Pulmonary artery endothelial cell (primary cell): ENCODE results near the gene OOEP. TPM values are rescaled to one million over a fixed set of nuclear protein-coding genes. Genes with fewer than 3 reads are reported as not detected.

ENCODE experiments used
- DNase-seq: peaks from one replicate; pipeline ENCODE4 v3.0.0-alpha.2; 2011; ENCODE audit warnings: low read depth, low spot score
- total RNA-seq: library from RNA; depleted of rRNA; stranded (reverse); fragments of >200 nt; gene quantifications from 2 replicates; pipeline ENCODE4 v1.2.3, GENCODE V29; 2014

OOEP gene
- total RNA-seq, 1 donor from 2014 or later, result not detected

DNA sequence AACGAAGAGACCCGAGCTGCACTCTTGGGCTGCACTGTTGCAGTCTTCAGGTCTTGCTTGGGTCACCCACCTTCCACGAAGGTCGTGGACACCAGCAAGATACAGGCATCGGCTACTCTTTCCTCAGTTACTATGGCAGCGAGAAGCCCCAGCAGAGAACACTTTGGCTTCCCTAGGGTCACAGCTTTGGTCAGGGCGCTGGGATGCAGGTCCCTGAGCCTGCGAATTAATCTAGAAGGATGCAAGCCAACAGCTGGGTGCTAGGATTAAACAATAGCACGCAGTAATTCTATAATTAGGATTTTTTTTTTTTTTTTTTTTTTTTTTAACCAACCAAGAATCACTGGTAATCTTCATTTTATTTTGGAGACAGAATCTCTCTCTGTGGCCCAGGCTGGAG lies 5.1 kb downstream of the OOEP start:
- no peak for DNase-seq

DNA sequence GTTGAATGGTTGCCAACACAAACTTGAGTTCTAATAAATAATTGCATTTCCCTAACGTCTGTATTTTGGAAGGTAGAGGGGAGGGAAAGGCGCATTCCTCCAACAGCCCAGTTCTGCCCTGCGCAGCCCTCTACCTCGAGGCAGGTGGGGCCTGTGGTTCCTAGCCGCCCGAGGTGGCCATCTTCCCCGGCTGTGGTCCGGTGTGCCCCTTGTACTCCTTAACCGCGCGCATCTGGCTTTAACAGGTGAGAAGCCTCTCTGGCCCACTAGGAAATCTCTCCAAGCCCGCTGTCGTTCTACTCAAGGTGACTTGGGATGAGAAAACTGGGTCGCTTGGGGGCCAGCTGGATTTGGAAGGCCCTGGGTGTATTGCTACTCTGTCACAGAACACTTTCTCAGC lies 5.6 kb downstream of the OOEP start:
- no peak for DNase-seq

DNA sequence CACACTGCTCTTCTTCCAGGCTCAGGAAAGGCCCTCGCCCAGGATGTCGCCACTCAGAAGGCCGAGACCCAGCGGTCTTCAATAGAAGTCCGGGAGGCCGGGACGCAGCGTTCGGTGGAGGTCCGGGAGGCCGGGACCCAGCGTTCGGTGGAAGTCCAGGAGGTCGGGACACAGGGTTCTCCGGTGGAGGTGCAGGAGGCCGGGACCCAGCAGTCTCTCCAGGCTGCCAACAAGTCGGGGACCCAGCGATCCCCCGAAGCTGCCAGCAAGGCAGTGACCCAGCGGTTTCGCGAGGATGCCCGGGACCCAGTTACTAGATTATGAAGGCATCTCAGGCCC lies 6.2 kb downstream of the OOEP start:
- no peak for DNase-seq

DNA sequence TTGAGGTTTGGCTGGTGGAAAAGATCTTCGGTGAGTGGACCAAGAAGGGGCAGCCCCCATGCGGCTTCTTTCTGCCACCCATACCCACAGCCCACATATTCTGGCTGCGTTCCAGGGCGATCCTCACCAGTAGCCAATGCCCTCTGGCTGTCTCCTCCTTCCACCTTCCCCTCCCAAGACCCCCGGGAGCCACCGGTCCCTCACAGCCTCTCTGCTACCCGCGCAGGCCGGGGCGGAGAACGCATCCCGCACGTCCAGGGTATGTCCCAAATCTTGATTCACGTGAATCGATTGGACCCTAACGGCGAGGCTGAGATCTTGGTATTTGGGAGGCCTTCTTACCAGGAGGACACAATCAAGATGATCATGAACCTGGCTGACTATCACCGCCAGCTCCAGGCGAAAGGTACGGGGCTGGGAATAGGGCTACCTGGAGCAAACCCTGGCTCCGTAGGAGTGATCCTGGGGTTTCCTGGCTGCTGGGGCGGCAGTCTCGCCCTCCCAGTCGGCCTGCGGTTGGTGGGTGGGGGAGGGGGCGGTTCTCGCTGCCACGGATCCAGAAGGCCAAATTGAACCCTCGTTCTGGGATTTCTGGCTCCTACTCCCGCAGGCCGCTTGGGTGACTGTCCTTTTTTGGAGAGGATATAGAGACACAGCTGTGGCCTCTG lies 6.7 kb downstream of the OOEP start:
- DNase-seq, result no peak

DNA sequence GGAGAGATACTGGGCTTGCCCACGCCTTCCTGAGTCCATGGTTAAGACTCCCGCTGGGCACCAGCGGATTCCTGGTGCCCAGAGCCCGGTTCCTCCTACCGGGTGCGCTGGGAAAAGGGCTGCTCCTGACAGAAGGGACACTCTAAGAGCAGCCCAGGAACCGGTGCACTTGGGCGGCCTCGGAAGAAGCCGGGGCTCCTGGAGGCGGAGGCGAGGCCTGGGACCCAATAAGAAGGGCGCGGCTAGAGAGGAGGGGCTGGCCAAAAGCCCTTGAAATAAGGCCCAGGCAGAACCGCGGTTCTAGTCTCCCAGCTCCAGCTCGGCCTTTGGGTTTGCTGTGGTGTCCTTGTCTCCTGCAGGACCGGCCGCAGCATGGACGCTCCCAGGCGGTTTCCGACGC lies 7.3 kb downstream of the OOEP start, which contains the start of gene KHDC3L:
Gene KHDC3L (plus strand): TSS at position 301 of the 400 bp plus-strand sequence. CDS start 72 bp downstream, at position 373.
- no peak for DNase-seq

DNA sequence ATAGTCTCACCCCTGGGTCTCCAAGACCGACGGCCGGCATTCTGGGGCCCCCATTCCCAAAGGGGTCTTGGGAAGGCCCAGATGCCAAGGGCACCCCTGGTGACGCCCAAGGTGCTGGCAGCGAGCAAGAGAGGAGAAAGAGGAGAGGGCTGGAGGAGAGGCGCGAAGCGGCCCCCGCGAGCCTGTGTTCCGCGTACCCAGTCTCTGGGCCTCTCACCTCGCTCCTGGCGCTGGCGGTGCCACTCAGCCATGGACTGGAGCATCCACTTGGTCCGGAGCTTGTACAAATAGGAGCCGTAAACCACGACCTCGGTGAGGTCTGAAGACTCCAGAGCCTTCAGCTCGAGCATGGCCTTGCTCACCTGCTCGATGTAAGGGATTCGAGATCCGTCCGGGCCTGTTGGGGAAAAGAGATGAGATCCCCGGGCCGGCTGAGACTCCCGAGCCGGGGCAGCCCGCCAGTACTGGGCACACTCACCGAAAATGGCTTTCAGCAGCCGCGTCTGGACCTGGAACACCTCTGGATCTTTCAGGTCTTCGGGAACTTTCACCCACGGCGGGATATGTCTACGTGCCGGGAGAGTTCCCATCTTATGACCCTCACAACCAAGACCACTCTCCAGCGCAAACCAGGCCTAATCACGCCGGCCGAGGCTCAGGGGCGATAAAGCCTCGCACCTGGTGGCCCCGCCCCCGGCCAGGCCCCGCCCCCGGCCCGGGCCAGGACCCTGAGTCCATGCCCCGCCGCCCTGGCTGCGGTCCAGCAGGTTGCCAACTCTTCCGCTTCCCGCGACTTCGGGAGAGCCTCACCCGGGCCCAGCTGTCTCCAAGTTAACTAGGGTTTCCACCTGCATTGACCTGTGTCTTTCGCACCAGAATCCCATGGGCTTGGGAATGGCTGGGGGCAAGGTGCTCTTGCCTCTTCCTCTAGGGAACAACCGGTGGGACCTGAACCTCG lies 15.8 kb downstream of the OOEP start, which contains the start of gene DPPA5:
Gene DPPA5 (minus strand): TSS at position 641 of the 958 bp plus-strand sequence. CDS start 51 bp downstream, at position 590.
- DNase-seq, result no peak

DNA sequence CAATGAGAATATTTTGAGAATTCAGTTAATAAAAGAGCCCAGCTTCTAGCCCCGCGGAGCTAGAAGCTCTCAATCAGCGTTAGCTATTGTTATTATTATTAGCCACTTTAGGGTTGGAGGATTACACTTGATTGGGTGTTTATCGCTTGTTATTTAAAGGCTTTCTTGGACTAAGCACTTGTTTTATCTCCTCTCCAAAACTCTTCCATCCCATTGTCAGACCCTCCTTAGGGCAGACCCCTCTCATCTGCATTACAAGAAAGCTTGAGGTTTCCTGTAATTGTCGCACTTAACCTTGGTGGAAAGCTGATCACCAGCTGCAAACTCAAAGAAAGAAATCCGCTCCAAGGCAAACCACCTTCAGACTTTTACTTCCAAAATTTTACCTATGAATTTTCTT lies 20.4 kb downstream of the OOEP start:
- no peak for DNase-seq

DNA sequence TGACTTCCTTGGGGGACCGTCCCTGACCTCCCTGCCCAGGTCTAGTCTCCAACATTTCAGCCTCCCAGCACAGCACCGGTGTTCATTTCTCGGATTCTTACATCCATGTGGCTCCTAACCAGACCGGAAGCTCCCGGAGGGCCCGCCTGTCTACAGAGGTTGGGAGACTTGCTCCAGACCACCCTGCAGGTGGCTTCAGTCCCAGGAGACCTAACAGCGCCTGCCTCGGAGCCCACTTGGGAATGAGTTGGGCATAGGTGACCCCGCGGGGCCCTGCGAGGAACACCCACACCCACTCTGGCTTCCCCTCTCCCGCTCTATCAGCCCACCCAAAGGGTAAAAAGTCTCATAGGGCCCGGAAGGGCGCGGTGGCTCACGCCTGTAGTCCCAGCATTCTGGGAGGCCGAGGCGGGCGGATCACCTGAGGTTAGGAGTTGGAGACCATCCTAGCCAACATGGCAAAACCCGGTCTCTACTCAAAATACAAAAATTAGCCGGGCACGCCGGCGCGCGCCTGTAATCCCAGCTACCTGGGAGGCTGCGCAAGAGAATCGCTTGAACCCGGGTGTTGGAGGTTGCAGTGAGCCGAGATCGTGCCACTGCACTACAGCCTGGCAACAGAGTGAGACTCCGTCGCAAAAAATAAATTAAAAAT lies 21.0 kb downstream of the OOEP start:
- no peak for DNase-seq

DNA sequence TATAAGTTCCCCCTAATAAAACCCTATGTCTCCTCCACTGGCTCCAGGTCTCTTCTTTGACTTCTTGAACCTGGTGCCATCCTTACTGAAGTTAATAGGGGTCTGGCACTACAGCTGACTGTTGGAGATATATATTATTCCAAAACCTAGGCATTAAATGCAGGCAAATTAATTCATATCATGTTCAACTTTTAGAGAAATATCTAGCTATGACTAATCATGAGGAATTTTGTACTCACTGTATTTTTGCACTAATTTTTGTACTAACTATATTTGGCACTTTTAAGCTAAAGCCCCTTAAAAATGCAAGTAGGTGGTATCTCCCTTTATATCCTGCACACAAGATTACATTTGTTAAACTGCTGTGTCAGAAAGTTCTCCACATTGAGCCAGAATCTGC lies 26.5 kb downstream of the OOEP start:
- no peak for DNase-seq

DNA sequence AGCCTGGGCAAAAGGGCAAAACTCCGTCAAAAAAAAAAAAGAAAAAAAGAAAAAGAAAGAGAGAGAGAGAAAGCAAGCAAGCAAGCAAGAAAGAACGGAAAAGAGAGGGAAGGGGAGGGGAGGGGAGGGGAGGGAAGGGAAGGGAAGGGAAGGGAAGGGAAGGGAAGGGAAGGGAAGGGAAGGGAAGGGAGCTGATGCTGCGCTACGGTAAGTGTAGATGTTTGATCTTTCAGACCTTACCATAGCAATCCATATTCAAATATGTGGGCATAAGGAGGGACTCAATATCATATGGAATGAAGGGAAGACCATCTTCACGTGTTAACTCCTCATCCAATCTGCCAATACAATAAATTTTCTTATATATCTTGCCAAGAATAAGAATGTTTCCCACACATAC lies 27.5 kb downstream of the OOEP start:
- no peak for DNase-seq

DNA sequence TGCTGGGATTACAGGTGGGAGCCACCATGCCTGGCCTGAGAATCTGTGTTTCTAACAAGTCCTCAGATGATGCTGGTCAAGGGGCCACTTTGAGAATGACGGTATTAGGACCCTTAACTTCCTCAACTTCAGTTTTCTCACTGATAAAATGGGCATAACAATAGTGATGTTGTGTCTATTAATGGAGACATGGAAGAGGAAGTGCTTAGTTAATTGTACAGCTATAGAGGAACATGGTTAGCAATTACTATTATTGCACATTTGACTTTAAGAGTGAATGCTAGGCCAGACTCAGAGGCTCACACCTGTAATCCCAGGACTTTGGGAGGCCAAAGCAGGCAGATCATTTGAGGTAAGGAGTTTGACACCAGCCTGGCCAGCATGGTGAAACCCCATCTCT lies 28.4 kb downstream of the OOEP start:
- no peak for DNase-seq

DNA sequence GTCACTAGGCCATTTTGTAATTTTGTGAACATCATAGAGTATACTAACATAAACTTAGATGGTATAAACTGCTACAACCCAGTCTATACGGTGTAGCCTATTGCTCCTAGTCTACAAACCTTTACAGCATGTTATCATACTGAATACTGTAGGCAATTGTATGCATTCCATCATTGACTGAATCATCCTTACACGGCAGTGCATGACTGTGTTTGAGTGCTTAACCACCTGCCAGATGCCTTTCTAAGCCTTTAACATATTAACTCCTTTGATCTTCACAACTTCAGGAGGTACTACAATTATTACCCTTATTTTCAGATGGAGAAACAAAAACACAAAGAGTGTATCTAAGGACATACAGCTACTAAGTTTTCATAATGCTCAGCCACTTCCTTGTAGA lies 29.6 kb downstream of the OOEP start:
- no peak for DNase-seq

DNA sequence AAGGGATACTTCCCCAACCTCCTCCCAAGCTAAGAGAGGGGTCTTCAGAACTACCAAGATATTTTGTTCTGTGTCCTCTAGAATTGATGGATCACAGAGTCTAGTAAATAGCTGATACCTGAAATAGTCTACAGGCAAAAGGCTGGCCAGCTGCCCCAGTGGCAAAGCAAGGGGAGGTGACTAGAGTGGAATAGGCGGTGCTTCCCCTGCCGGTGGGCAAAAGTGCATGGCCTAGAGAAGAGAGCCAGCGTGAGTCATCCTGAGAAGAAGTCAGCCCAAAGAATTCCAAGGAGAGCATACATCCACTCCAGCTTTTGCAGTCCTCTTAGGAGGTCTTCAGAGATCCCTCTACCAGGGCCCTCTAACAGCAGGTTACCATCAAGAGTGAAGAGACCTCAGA lies 30.4 kb downstream of the OOEP start:
- no peak for DNase-seq

DNA sequence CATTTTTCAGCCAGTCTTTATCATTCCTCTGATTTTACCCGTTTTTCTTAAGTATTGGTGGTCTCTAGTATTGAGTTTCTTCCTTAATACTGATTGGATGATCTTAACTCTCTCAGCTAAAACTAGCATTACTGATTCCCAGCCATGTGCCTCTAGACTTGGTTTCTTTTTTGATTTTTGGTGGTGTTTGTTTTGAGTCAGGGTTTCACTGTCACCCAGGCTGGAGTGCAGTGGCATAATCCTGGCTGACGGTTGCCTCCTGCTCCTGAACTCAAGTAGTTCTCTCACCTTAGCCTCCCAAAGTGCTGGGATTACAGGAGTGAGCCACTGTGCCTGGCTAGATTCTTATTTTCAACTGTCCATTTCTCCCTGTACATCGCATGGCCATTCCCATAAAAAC lies 40.5 kb downstream of the OOEP start:
- no peak for DNase-seq

DNA sequence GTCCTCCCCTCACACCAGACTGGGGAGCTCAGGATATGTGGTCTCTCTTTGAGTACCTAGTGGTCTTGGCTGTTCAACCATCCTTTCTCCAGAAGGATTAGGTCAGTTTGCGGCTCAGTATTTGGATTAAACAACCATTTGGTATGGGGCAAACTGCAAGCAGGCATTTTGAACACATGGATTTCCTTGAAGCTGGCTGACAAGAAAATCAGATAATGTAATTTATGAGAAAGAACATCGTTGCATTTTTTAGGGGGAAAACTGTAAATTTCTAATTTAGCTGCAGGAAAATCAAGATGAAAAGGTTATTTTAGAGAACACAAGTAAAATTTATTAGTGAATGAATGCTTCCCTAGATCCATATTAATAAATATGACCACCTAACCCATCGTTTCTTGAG lies 40.9 kb downstream of the OOEP start:
- DNase-seq, result no peak

DNA sequence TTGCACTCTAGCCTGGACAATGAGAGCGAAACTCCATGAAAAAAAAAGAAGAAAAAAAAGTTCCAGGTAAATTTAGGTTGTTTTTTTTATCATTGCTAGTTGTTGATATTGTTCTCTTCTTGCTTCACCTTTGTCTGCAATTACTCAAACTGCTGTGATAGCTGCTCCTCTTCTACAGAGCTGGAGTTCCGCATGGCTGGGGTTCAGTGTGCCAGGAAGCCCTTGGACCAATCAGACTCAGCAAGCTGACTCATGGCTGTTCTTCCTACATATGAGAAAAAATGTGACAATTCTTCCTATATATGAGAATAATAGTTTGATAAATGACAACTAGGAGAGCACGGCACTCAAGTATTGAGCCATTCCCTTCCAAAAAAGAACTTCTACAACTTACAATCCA lies 44.0 kb downstream of the OOEP start:
- DNase-seq, result no peak

DNA sequence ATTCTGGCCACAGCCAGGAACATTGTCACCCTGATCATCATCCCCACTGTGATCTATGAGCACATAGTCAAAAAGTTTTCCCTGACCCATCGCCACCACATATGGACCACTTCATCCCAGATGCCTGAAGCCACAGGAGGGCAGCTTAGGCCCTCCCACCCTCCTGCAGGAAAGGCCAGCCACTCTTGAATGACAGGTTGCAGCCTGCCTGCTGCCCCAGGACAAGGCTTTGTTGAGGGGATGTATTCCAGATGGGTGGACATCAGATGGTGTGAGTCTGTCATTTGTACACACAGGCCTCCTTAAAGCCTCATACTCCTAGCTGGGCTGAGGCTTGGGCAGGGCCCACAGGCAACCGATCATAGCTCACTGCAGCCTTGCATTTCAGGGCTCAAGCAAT lies 46.4 kb downstream of the OOEP start:
- no peak for DNase-seq

Other genes starting within 250 kb of the OOEP start
- gene KHDC1L, start 144.4 kb downstream of the OOEP start, total RNA-seq, result not detected in 2 replicates
- gene KHDC1, start 106.7 kb downstream of the OOEP start, total RNA-seq, result 0.59 and 0.81 TPM in 2 replicates
- gene DPPA5, start 15.6 kb downstream of the OOEP start, total RNA-seq, result not detected in 2 replicates
- gene KHDC3L, start 7.2 kb downstream of the OOEP start, total RNA-seq, result not detected in 2 replicates
- gene DDX43, start 24.9 kb upstream of the OOEP start, total RNA-seq, result 0.14 and 0.33 TPM in 2 replicates
- 4.8 and 9.6 TPM in 2 replicates for gene CGAS, start 82.4 kb upstream of the OOEP start, total RNA-seq
- 23.4 and 33.5 TPM in 2 replicates for gene MTO1, start 91.8 kb upstream of the OOEP start, total RNA-seq
- gene EEF1A1, start 151.1 kb upstream of the OOEP start, total RNA-seq, result 20,734 and 25,322 TPM in 2 replicates